ENCODE results near the gene NUP210L. TPM values are rescaled to one million over a fixed set of nuclear protein-coding genes. Genes with fewer than 3 reads are reported as not detected.

The NUP210L gene
- total RNA-seq, 1 experiment from 2014 or later: 0.03 TPM

DNA sequence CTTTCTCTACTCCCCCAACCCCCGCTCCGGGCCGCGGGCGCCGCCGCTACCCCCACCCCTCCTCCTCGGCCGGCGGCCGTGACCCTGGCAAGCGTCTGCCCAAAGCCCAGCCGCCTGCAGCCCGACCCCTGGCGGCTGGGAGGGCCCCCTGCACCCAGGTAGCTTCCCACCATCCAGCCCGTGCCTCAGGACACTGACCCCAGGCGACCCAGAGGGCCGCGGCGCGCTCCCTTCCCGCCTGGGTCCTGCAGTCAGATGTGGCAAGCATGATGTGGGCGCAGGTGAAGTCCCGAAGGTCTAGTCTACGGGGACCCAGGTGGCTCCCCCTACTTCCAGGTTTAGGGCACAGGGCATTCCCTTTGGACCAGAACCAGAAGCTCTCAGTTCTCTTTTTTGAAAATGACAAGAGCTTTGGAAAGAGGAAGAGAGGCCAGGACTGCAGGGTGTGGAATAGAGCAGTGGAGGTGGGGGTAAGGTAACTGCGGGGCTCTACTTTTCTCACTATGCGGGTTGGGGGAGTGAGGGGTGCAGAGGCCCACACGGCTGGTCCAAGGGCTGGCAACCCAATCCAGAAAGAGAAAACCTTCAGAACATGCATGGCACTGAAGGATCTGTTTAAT, 208.1 kb downstream of the NUP210L start, which contains the start of gene DENND4B:
Gene DENND4B, minus strand, starts transcription at position 97 of the 620 bp plus-strand sequence. CDS start 2,344 bp downstream, outside the sequence.
- peak within 1 kb of the TSS; percentile 96 for H3K4me3 ChIP-seq (ENCODE audit: insufficient read depth, low read depth, low read length)
- H3K27me3 ChIP-seq (ENCODE audit: control insufficient read depth, insufficient read depth, low read length): no peaks in the 10 kb centered on the region
- H3K36me3 ChIP-seq (replicated peaks; ENCODE audit: control insufficient read depth, insufficient read depth, low read length): peaks cover 20% of the 10 kb centered on the region
- DNase-seq: peak; percentile 100

DNA sequence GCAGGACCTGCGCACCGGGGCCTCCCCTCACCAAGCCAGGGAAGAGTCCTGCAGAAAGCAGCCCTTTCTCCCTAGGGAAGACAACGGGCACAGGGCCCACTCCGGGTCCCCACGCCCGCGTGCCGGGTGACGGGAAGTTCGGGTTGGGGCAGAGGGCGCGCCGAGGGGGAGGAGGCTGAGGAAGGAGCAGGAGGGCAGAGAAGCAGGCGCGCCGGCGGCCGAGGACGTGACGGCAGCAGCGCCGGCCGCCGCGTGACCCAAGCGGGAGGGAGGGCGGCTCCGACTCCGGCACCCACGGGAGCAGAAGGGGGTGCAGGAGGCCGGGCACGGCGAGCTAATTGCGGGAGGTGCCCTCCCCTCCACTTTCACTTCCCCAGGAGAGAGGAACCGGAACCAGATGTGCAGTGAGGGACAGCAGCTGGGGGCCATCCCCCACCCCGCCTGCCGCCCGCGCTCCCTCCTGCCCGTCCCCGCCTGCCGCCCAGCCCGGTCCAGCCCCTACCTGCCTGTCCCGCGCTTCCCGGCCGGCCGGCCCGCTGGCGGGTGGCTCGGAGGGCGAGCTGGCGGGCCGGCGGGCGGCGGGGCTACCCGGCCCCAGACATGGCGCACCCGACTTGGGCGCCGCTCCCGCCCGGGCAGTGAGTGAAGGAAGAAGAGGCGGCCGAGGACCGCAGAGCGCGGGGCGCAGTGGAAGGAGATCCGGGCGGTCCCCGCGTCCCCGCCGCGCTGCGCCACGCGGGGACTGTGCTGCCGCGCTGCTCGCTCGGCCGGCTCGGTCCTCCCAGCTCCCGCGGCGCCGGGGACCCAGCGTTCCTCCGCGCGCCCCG, 208.9 kb downstream of the NUP210L start:
- DNase-seq: peak; percentile 94
- H3K36me3 ChIP-seq (replicated peaks; ENCODE audit: control insufficient read depth, insufficient read depth, low read length): peaks cover 19% of the 10 kb centered on the region

DNA sequence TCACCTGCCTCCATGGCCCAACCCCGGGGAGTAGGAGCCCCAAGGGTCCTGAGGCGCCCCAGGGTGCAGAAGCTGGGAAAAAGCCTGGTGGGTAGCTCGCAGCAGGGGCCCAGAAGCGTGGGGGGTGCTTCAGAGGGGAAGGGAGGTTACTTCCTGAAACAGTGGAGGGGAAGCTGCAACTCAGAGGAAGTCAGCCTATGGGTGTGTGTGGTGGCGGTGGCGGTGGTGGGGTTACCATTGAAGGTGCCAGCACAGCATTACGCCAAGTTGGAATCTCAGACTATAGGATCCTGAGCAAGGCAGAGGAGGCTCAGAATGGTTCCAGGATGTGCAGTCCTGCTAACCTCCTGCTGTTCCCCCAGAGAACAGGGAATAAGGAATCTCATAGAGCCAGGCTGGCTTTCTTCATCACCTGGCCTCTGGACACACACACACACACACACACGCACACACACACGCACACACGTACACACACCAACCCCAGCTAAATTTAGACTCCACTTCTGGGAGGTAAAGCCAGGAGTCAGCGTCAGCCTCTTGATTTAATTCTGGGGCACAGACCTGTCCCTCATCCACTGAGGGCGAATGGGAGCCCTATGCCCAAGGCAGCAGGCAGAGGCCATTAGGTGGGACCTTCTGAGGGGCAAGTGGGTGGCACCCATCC, 209.6 kb downstream of the NUP210L start:
- peaks cover 16% of the 10 kb centered on the region for H3K36me3 ChIP-seq (replicated peaks; ENCODE audit: control insufficient read depth, insufficient read depth, low read length)
- H3K27me3 ChIP-seq (ENCODE audit: control insufficient read depth, insufficient read depth, low read length): no peaks in the 10 kb centered on the region
- peak; percentile 67 for DNase-seq
- peak overlapping the region; percentile 96 for H3K4me3 ChIP-seq (ENCODE audit: insufficient read depth, low read depth, low read length)

More for the DNA sequence above, 208.9 kb downstream of the NUP210L start:
- peak overlapping the region; percentile 96 for H3K4me3 ChIP-seq (ENCODE audit: insufficient read depth, low read depth, low read length)
- no peaks in the 10 kb centered on the region for H3K27me3 ChIP-seq (ENCODE audit: control insufficient read depth, insufficient read depth, low read length)

DNA sequence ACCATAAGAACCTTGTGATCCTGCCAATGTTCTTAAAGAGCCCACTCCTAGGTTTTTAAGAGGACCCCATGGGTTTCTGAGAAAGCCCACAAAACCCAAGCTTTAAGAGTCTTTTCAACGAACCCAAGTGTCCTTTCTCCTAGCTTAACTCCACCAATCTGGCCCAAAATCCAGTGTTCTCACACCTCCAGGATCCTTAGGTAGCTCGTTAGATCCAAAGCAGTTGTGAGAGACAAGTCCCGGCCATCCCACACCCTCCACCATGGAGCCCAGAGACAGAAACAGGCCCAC, 210.1 kb downstream of the NUP210L start:
- no peaks in the 10 kb centered on the region for H3K27me3 ChIP-seq (ENCODE audit: control insufficient read depth, insufficient read depth, low read length)
- DNase-seq: no peak
- H3K4me3 ChIP-seq (ENCODE audit: insufficient read depth, low read depth, low read length): no peak overlapping the region
- H3K36me3 ChIP-seq (replicated peaks; ENCODE audit: control insufficient read depth, insufficient read depth, low read length): peaks cover 16% of the 10 kb centered on the region

DNA sequence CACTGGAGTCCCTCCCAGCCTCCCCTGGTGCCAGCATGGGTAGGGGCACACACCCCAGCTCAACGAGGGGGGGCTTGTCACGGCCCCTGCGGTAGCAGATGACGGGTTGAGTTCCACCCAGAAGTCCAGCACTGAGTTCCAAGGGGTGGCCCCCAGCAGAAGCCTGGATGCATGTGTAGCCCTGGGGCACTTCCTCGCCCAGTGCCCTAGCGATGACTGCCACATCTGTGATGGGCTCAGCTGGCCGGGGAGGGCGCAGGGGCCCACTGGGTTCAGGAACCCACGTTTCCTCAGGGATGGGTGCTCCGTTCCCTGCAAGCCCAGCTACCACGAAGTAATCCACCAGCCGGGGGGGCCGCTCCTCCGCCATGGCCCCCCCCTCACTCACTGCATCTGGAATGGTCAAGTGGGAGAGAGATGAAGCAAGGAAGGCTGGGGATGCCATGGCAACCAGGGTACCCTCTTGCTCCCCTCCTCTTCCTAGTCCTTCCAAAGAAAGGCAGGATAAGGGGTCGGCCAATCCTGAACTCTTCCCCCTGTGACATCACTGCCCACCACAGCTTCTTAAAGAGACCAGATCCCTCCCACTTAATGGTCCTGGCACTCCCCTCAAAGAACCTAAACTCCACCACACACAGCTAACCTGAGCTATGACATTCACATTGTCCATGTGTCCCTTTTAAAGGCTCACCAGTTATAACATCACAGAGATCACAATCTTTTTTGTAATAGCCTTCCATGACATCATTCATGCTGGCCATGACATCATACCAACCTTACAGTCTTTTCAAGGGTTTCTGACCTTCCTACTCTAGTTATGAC, 210.7 kb downstream of the NUP210L start:
- Histone ChIP-seq H3K4me3 (ENCODE audit: insufficient read depth, low read depth, low read length) (no peak overlapping the region), H3K27me3 (ENCODE audit: control insufficient read depth, insufficient read depth, low read length) (no peaks in the 10 kb centered on the region), H3K36me3 (replicated peaks; ENCODE audit: control insufficient read depth, insufficient read depth, low read length) (peaks cover 18% of the 10 kb centered on the region)
- peak; percentile 73 for DNase-seq

DNA sequence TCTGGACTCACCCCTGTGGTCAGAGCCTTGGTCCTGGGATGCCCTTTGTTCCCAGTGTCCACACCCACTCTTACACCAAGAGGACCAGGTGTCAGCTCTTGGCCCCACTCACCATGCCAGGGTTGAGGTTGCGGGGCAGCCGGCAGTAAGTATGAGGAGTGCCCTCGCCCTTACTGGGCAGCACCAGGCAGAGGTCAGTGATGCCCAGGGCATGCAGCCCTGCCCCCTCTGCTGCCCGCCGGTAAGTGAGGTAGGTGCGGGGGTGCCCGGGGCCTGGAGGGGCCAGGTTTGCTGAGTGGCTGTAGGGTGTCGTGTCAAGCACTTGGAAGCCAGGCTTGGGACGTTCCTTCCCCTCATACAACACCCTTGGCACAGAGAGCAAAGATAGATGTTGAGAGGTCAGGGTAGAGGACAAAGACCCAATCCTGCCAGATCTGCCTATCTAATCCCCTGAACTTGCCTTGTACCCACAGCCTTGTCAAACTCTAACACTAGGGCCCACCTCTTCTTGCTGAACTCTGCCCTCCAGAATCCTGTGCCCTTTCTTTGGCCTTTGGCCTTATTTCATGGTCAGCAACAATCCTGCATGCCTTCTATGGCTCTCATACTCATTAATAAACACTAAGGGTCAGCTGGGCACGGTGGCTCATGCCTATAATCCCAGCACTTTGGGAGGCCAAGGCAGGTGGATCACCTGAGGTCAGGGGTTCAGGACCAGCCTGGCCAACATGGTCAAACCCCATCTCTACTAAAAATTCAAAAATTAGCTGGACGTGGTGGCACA, 211.9 kb downstream of the NUP210L start:
- Histone ChIP-seq H3K36me3 (replicated peaks; ENCODE audit: control insufficient read depth, insufficient read depth, low read length) (peaks cover 13% of the 10 kb centered on the region), H3K27me3 (ENCODE audit: control insufficient read depth, insufficient read depth, low read length) (no peaks in the 10 kb centered on the region), H3K4me3 (ENCODE audit: insufficient read depth, low read depth, low read length) (no peak overlapping the region)
- no peak for DNase-seq

Other genes with a start within 250 kb of the NUP210L start
- gene GATAD2B, start 232.1 kb downstream of the NUP210L start, total RNA-seq (2014; rRNA removed; shearing (Covaris generic)): 8.9 and 10.9 TPM in 2 replicates
- gene DENND4B, start 208.4 kb downstream of the NUP210L start, total RNA-seq (2014; rRNA removed; shearing (Covaris generic)): 41.9 and 57.0 TPM in 2 replicates
- gene CRTC2, start 196.5 kb downstream of the NUP210L start, total RNA-seq (2014; rRNA removed; shearing (Covaris generic)): 17.1 and 22.4 TPM in 2 replicates
- 310 and 377 TPM in 2 replicates for gene SLC39A1, start 191.5 kb downstream of the NUP210L start, total RNA-seq (2014; rRNA removed; shearing (Covaris generic))
- gene CREB3L4, start 187.2 kb downstream of the NUP210L start, total RNA-seq (2014; rRNA removed; shearing (Covaris generic)): 58.2 and 81.2 TPM in 2 replicates
- gene JTB, start 177.4 kb downstream of the NUP210L start, total RNA-seq (2014; rRNA removed; shearing (Covaris generic)): 202 and 232 TPM in 2 replicates
- 50.7 and 57.3 TPM in 2 replicates for gene RAB13, start 168.7 kb downstream of the NUP210L start, total RNA-seq (2014; rRNA removed; shearing (Covaris generic))
- 2,701 and 3,425 TPM in 2 replicates for gene RPS27, start 164.3 kb downstream of the NUP210L start, total RNA-seq (2014; rRNA removed; shearing (Covaris generic))
- 712 and 754 TPM in 2 replicates for gene TPM3, start 37.0 kb upstream of the NUP210L start, total RNA-seq (2014; rRNA removed; shearing (Covaris generic))
- not detected in 2 replicates for gene CFAP141, start 51.3 kb upstream of the NUP210L start, total RNA-seq (2014; rRNA removed; shearing (Covaris generic))
- gene UBAP2L, start 65.9 kb upstream of the NUP210L start, total RNA-seq (2014; rRNA removed; shearing (Covaris generic)): 162 and 166 TPM in 2 replicates
- gene HAX1, start 117.6 kb upstream of the NUP210L start, total RNA-seq (2014; rRNA removed; shearing (Covaris generic)): 147 and 188 TPM in 2 replicates
- not detected in 2 replicates for gene AQP10, start 166.0 kb upstream of the NUP210L start, total RNA-seq (2014; rRNA removed; shearing (Covaris generic))
- 62.0 and 73.2 TPM in 2 replicates for gene ATP8B2, start 170.5 kb upstream of the NUP210L start, total RNA-seq (2014; rRNA removed; shearing (Covaris generic))

Data from H7 (cell line).